H1 (cell line): ENCODE results near the gene PPP1CC. TPM values are rescaled to one million over a fixed set of nuclear protein-coding genes. Genes with fewer than 3 reads are reported as not detected.

Source experiments
- BRCA1 ChIP-seq: IDR thresholded peaks from 2 replicates; pipeline ENCODE4 v1.6.1; 2012; ENCODE audit warnings: low read depth, low read length, improper control_type of control experiment
- CHD7 ChIP-seq: fragments of 300-600 bp; sonication (generic); IDR thresholded peaks from 2 replicates; pipeline ENCODE4 v1.7.1; 2012; ENCODE audit warnings: low read length, moderate library complexity, mild to moderate bottlenecking, inconsistent platforms; ENCODE audit not compliant: insufficient replicate concordance
- polyA plus RNA-seq, 7 experiments: library from polyadenylated mRNA; depleted of rRNA in 3 of 7; stranded (reverse) in 5 of 7; unstranded in 2 of 7; fragments of >200 nt in 5 of 7; fragments of 200-250 nt in 2 of 7; gene quantifications; 1 replicate in 5 of 7; 2 replicates in 1 of 7; 4 replicates in 1 of 7; pipeline versions ENCODE4 v1.2.1 to v1.2.3, GENCODE V29; 2011 to 2013; ENCODE audit warnings: missing spikeins in 2 of 7, mixed read lengths in 2 of 7
- total RNA-seq: library from RNA; stranded (reverse); fragmentation: NEBNext Ultra II Directional; extraction: Animal tissue kit (Norgen Biotek cat#: 25700); gene quantifications from 2 replicates; pipeline ENCODE4 v1.2.1, GENCODE V29; 2021

The PPP1CC gene
- total and polyA plus RNA-seq, 2 of the 8 experiments (the other 6 are each of a cell fraction or from before 2014, with no cell fraction given), result 193 to 350 TPM

DNA sequence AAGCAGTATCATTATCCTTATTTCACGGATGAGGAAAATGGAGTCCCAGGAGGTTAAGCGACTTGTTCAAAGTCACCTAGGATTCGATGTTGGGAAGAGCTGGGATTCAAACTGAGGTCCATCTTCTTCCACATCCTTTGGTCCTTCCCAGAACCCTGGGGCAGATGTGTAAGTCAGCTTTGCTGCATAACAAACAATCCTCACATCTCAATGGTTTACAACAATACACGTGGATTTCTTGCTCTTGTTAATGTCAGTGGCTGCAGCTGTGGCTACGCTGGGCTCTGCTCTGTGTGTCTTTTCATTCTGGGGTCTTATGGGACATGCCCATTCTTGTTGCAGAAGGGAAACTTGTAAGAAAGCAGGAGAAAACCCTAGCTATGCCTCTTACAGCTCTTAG, 26.3 kb upstream of the PPP1CC start (continued):
- no peak for TF ChIP-seq CHD7
- TF ChIP-seq BRCA1, result no peak
